ENCODE data around the gene MACO1.

The MACO1 gene

GRCh38 chr1:25524568-25525360 is 94.1 kb downstream of the MACO1 start:
- no peak for DNase-seq (ENCODE audit: low spot score)

- DNase-seq (ENCODE audit: low spot score), result no peak
Measured at GRCh38 chr1:25525361-25525688, 94.6 kb downstream of the MACO1 start.

GRCh38 chr1:25526753-25527152 is 96.1 kb downstream of the MACO1 start:
- DNase-seq (ENCODE audit: low spot score), result no peak

- no peak for DNase-seq (ENCODE audit: low spot score)
Measured at GRCh38 chr1:25527226-25527846, 96.6 kb downstream of the MACO1 start.

- no peak for DNase-seq (ENCODE audit: low spot score)
Measured at GRCh38 chr1:25527946-25528595, 97.4 kb downstream of the MACO1 start.

- DNase-seq (ENCODE audit: low spot score), result no peak
Measured at GRCh38 chr1:25528881-25529517, 98.3 kb downstream of the MACO1 start.

- no peak for DNase-seq (ENCODE audit: low spot score)
Measured at GRCh38 chr1:25529518-25530185, 99.0 kb downstream of the MACO1 start.

- no peak for DNase-seq (ENCODE audit: low spot score)
Measured at GRCh38 chr1:25530186-25531081, 99.7 kb downstream of the MACO1 start.

GRCh38 chr1:25531082-25531461 is 100.4 kb downstream of the MACO1 start:
- no peak for DNase-seq (ENCODE audit: low spot score)

- DNase-seq (ENCODE audit: low spot score), result no peak
Measured at GRCh38 chr1:25532970-25533369, 102.3 kb downstream of the MACO1 start.

GRCh38 chr1:25533775-25534409 is 103.2 kb downstream of the MACO1 start:
- no peak for DNase-seq (ENCODE audit: low spot score)

GRCh38 chr1:25534410-25534788 is 103.7 kb downstream of the MACO1 start:
- DNase-seq (ENCODE audit: low spot score), result no peak

GRCh38 chr1:25536124-25536523 is 105.4 kb downstream of the MACO1 start:
- no peak for DNase-seq (ENCODE audit: low spot score)

GRCh38 chr1:25537153-25537831 is 106.6 kb downstream of the MACO1 start:
- DNase-seq (ENCODE audit: low spot score), result no peak

- no peak for DNase-seq (ENCODE audit: low spot score)
Measured at GRCh38 chr1:25538191-25538767, 107.6 kb downstream of the MACO1 start.

GRCh38 chr1:25540750-25541342 is 110.1 kb downstream of the MACO1 start:
- DNase-seq (ENCODE audit: low spot score), result no peak

GRCh38 chr1:25541425-25541824 is 110.7 kb downstream of the MACO1 start:
- no peak for DNase-seq (ENCODE audit: low spot score)

GRCh38 chr1:25541889-25542658 is 111.4 kb downstream of the MACO1 start:
- no peak for DNase-seq (ENCODE audit: low spot score)

GRCh38 chr1:25543005-25543424 is 112.3 kb downstream of the MACO1 start:
- DNase-seq (ENCODE audit: low spot score), result no peak
